Natural killer cell treated with Interleukin-12 subunit alpha and Interleukin-12 subunit beta and Interleukin-15 and Interleukin-18, amount 100 ng/mL, for 72 hours (primary cell): ENCODE measurements around the gene DMAP1. TPM values are rescaled to one million over a fixed set of nuclear protein-coding genes. Genes with fewer than 3 reads are reported as not detected.
A peak's percentile ranks its signal among the peaks of the same experiment; 100 is the strongest.

Source experiments
- ATAC-seq, 2 donors: fragments of 150-1000 bp; cut with Tn5 transposase in 1 of 2; sonication (Bioruptor Pico), chemical (Tn5 transposase) in 1 of 2; 2 replicates each; pipeline ENCODE4 v1.10.0; 2021
- DNase-seq: peaks from one replicate; pipeline ENCODE4 v3.0.0; 2022; ENCODE audit warnings: low spot score
- H3K27ac Mint-ChIP-seq, 2 donors: 1 replicate in 1 of 2; 2 replicates in 1 of 2; pipeline ENCODE4 v1.8.0; 2022; ENCODE audit warnings: mixed read lengths in 2 of 2, mild to moderate bottlenecking in 1 of 2, moderate library complexity in 1 of 2
- H3K27me3 Mint-ChIP-seq, 2 donors: 1 replicate in 1 of 2; 2 replicates in 1 of 2; pipeline ENCODE4 v1.8.0; 2022; ENCODE audit warnings: mixed read lengths in 2 of 2
- H3K36me3 Mint-ChIP-seq: one replicate; pipeline ENCODE4 v1.8.0; 2022; ENCODE audit warnings: mixed read lengths
- H3K4me1 Mint-ChIP-seq, 2 donors: 1 replicate in 1 of 2; 2 replicates in 1 of 2; pipeline ENCODE4 v1.8.0; 2022; ENCODE audit warnings: low read depth in 2 of 2, mixed read lengths in 2 of 2, mild to moderate bottlenecking in 1 of 2
- H3K4me3 Mint-ChIP-seq: one replicate; pipeline ENCODE4 v1.8.0; 2022; ENCODE audit warnings: mixed read lengths
- H3K9me3 Mint-ChIP-seq: 2 replicates; pipeline ENCODE4 v1.8.0; 2022; ENCODE audit warnings: mixed read lengths
- total RNA-seq, 2 donors: library from RNA; stranded (reverse); gene quantifications; one replicate each; pipeline ENCODE4 v1.2.3, GENCODE V29; 2022

Gene DMAP1
- total RNA-seq, 2 donors from 2014 or later = 36.9 to 52.2 TPM

GRCh38 chr1:44237721-44238457 is 24.6 kb downstream of the DMAP1 start:
- H3K27ac Mint-ChIP-seq = no peak overlapping the region
- DNase-seq (no peak), ATAC-seq (peak; percentile 80 to 84)
- H3K27me3 Mint-ChIP-seq = no peaks in the 10 kb centered on the region
- H3K36me3 Mint-ChIP-seq = no peaks in the 10 kb centered on the region
- H3K9me3 Mint-ChIP-seq = no peaks in the 10 kb centered on the region
- peaks cover 0 to 3% of the 10 kb centered on the region in 2 donors for H3K4me1 Mint-ChIP-seq
- no peak overlapping the region for H3K4me3 Mint-ChIP-seq

GRCh38 chr1:44238660-44239059 is 25.4 kb downstream of the DMAP1 start:
- Mint-ChIP-seq H3K4me3 (no peak overlapping the region), H3K36me3 (no peaks in the 10 kb centered on the region), H3K4me1 (peaks cover 0 to 3% of the 10 kb centered on the region in 2 donors), H3K27ac (no peak overlapping the region), H3K27me3 (no peaks in the 10 kb centered on the region), H3K9me3 (no peaks in the 10 kb centered on the region)
- ATAC-seq = no peak
- DNase-seq = no peak

GRCh38 chr1:44239331-44239960 is 26.2 kb downstream of the DMAP1 start:
- no peak overlapping the region for H3K27ac Mint-ChIP-seq
- DNase-seq (no peak), ATAC-seq (no peak)
- H3K4me3 Mint-ChIP-seq = no peak overlapping the region
- no peaks in the 10 kb centered on the region for H3K9me3 Mint-ChIP-seq
- H3K27me3 Mint-ChIP-seq = no peaks in the 10 kb centered on the region
- peaks cover 0 to 5% of the 10 kb centered on the region in 2 donors for H3K4me1 Mint-ChIP-seq
- no peaks in the 10 kb centered on the region for H3K36me3 Mint-ChIP-seq

- H3K4me3 Mint-ChIP-seq = no peak overlapping the region
- ATAC-seq (no peak), DNase-seq (no peak)
- H3K4me1 Mint-ChIP-seq = peaks cover 0 to 7% of the 10 kb centered on the region in 2 donors
- H3K27me3 Mint-ChIP-seq = no peaks in the 10 kb centered on the region
- H3K36me3 Mint-ChIP-seq = no peaks in the 10 kb centered on the region
- no peak overlapping the region for H3K27ac Mint-ChIP-seq
- H3K9me3 Mint-ChIP-seq = no peaks in the 10 kb centered on the region
Measured at GRCh38 chr1:44239961-44240371, 26.7 kb downstream of the DMAP1 start.

DNA sequence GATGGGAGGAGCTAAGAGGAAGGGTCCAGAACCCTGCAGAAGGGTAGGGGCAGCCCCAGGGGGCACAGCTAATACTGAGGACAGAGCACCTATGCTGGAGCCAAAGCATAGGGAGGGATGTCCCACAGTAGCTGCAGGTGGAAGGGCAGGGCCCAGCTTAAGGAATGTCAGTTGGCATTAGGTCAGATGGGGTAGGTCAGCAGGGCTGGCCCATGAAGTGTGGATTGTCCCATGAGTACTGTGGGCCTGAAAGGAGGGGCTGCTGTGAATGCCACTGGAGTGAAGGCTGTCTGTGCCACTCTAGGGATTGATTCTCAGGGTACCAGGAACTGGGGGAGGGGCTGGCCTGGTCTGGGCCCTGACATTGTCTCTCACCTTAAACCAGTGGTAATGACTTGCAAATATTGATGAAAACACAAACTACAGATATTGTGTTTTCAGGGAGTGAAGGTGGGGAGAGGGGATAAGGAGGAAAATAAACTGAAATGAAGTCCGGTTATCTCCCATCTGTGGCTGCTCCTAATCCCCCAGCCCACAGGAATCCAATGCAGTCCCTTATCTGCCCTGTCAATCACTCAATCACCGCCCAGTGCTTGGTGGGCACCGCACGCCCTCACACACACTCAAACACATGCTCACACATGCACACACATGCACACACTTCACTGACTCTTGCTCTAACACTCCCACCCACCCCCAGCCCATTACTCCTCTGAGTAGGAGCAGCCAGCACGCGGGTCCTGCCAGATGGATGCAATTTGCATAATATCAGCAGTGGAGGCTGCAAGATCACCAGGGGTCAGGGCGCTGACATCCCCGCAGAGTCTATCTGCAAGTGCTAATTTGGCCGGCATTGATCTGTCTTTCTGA is 27.8 kb downstream of the DMAP1 start:
- Mint-ChIP-seq H3K36me3 (no peaks in the 10 kb centered on the region), H3K4me3 (no peak overlapping the region), H3K27me3 (no peaks in the 10 kb centered on the region), H3K9me3 (no peaks in the 10 kb centered on the region), H3K4me1 (peaks cover 0 to 7% of the 10 kb centered on the region in 2 donors), H3K27ac (no peak overlapping the region)
- ATAC-seq (no peak), DNase-seq (no peak)

DNA sequence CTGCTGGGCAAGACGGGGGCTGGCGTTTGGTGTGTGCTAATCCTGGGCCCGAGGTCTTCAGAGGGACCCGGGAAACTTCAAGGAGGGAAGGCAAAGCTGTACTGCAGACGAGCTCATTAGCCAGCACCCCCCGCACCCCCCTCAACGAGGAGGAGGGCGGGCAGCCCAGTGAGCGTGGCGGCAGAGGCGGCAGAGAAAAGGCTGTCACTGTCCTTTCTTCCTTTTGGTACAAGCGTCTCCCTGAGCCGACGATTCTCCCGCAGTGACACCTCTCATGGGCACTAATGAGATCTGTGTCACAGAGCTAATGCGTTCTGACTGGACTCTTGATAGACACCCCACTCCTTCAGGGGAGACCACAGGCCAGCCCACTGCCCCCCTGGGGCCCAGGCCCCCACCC is 29.5 kb downstream of the DMAP1 start:
- Mint-ChIP-seq H3K9me3 (no peaks in the 10 kb centered on the region), H3K4me3 (no peak overlapping the region), H3K36me3 (no peaks in the 10 kb centered on the region), H3K27me3 (no peaks in the 10 kb centered on the region), H3K27ac (no peak overlapping the region), H3K4me1 (peaks cover 0 to 11% of the 10 kb centered on the region in 2 donors)
- ATAC-seq = no peak
- no peak for DNase-seq

GRCh38 chr1:44243782-44244495 is 30.7 kb downstream of the DMAP1 start:
- H3K4me1 Mint-ChIP-seq = peaks cover 0 to 11% of the 10 kb centered on the region in 2 donors
- ATAC-seq = no peak
- no peak for DNase-seq

DNA sequence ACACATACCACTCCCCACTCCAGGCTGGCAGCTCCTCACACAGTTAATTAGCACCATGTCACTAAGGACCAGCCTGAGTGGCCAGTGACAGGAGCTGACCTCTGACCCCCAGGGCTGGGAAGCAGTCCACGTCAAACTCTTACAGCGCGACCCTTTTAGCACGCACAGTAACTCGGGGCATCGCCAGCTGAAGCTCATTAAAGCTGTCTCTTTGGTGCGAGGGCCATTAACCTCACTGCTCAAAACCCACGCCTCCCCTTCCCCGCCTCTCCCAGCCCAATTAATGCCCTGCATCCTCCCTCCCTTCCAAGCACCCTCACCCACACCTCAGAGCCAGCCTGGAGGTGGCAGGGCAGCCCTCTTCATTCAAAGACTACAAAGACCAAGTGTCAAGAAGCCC is 31.7 kb downstream of the DMAP1 start:
- Mint-ChIP-seq H3K4me3 (no peak overlapping the region), H3K27me3 (no peaks in the 10 kb centered on the region), H3K36me3 (no peaks in the 10 kb centered on the region), H3K4me1 (peaks cover 0 to 8% of the 10 kb centered on the region in 2 donors), H3K27ac (no peak overlapping the region), H3K9me3 (no peaks in the 10 kb centered on the region)
- ATAC-seq (no peak), DNase-seq (no peak)

More at GRCh38 chr1:44243782-44244495, 30.7 kb downstream of the DMAP1 start:
- H3K27me3 Mint-ChIP-seq = no peaks in the 10 kb centered on the region
- H3K4me3 Mint-ChIP-seq = no peak overlapping the region
- H3K9me3 Mint-ChIP-seq = no peaks in the 10 kb centered on the region
- no peak overlapping the region for H3K27ac Mint-ChIP-seq
- no peaks in the 10 kb centered on the region for H3K36me3 Mint-ChIP-seq

DNA sequence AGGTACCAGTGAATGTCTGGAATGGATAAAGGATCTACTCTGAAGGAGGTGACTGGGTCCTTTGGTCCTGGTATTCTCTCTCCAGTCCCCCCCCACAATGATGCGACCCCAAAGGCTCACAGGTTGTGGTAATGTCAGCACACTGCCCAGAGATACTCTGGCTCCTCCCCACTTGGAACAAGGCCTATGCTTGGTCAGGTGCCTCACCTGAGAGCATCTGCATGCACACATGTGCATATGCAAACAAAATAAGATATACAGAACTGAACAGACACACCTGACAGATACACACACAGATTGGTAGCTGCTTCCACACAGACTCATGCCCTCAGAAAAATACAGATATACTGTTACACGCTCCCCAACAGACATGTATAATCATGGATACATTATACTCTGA is 33.5 kb downstream of the DMAP1 start:
- Mint-ChIP-seq H3K27ac (peak overlapping the region in 1 of 2 donors; percentile 21), H3K36me3 (no peaks in the 10 kb centered on the region), H3K27me3 (no peaks in the 10 kb centered on the region), H3K4me1 (peaks cover 0 to 8% of the 10 kb centered on the region in 2 donors), H3K4me3 (no peak overlapping the region), H3K9me3 (no peaks in the 10 kb centered on the region)
- no peak for DNase-seq
- no peak for ATAC-seq

GRCh38 chr1:44249543-44249942 is 36.3 kb downstream of the DMAP1 start:
- DNase-seq (no peak), ATAC-seq (no peak)
- no peak overlapping the region for H3K27ac Mint-ChIP-seq
- H3K4me1 Mint-ChIP-seq = peaks cover 0 to 6% of the 10 kb centered on the region in 2 donors
- H3K36me3 Mint-ChIP-seq = no peaks in the 10 kb centered on the region
- H3K27me3 Mint-ChIP-seq = no peaks in the 10 kb centered on the region
- no peaks in the 10 kb centered on the region for H3K9me3 Mint-ChIP-seq
- H3K4me3 Mint-ChIP-seq = no peak overlapping the region

DNA sequence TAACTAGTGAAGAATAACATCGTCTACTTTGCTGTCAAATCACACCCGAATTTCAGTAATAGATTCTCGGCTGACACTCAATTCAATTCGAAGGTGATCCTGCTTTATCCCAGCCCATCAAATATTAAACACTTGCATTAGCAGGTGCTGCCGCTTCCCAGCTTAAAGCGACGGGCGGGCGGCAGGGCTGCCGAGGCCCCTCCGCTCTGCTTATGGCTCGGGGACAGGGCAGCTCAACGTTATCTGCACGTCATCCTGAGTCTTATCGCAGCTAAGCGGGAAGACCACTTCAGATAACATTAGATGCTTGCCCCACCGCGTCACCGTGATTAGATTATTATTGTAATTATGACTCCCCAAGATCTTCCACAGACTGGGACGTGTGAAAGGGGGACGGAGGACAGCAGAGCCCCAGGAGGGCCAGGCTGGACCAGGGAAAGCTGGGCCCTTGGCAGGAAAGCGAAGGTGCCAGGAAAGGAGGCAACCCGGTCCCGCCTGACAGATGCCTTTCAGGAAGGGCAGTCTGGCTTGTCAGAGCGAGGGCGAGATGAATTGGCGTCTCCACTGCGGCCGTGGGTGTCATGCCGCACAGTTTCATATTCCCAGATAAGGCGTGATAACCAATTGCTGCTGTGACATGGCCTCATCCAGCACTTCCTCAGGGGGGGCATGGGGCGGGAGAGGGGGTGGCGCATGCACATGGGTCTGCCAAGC is 37.0 kb downstream of the DMAP1 start:
- no peaks in the 10 kb centered on the region for H3K9me3 Mint-ChIP-seq
- no peaks in the 10 kb centered on the region for H3K36me3 Mint-ChIP-seq
- ATAC-seq (no peak), DNase-seq (no peak)
- no peaks in the 10 kb centered on the region for H3K27me3 Mint-ChIP-seq
- H3K4me3 Mint-ChIP-seq = no peak overlapping the region
- H3K27ac Mint-ChIP-seq = no peak overlapping the region
- H3K4me1 Mint-ChIP-seq = peaks cover 0 to 4% of the 10 kb centered on the region in 2 donors

GRCh38 chr1:44251486-44251885 is 38.2 kb downstream of the DMAP1 start:
- Mint-ChIP-seq H3K27ac (no peak overlapping the region), H3K4me3 (no peak overlapping the region), H3K4me1 (peaks cover 0 to 4% of the 10 kb centered on the region in 2 donors), H3K27me3 (no peaks in the 10 kb centered on the region), H3K9me3 (no peaks in the 10 kb centered on the region), H3K36me3 (no peaks in the 10 kb centered on the region)
- ATAC-seq = no peak
- DNase-seq = no peak
